ENCODE data around the gene ENTPD6. TPM values are rescaled to one million over a fixed set of nuclear protein-coding genes. Genes with fewer than 3 reads are reported as not detected.

The ENTPD6 gene
- total RNA-seq, 1 donor from 2014 or later: 106 TPM

DNA sequence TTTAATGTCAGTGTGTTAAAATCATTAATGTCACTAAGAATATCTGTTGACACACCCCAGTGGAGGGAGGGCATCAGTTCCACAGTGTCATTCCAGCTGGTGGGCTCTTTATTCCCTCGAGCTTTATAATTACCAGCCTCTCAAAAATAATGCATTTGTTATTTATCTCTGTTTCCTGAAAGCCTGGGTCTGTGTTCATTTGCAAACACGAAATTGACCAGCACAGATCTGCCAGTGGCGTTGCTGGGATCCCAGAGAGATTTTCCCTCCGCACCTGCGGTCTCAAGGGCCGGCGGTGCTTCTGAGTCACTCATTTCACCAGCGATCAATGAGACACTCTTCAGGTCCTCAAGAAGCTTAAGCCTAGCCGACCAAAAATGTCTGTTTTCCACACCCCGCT, 46.7 kb downstream of the ENTPD6 start:
- no peak for DNase-seq
- intact Hi-C loops (cut with micrococcal nuclease): no loop called here
- Histone ChIP-seq H3K36me3 (no peaks in the 10 kb centered on the region), H3K27me3 (ENCODE audit: low read depth) (no peaks in the 10 kb centered on the region), H3K9me3 (replicated peaks) (peaks cover 5% of the 10 kb centered on the region), H3K4me3 (no peak overlapping the region), H3K27ac (replicated peaks) (no peak overlapping the region), H3K4me1 (peaks cover 26% of the 10 kb centered on the region)
- TF ChIP-seq CTCF (IDR thresholded peaks at IDR 0.05; ENCODE audit: borderline replicate concordance): no peak

DNA sequence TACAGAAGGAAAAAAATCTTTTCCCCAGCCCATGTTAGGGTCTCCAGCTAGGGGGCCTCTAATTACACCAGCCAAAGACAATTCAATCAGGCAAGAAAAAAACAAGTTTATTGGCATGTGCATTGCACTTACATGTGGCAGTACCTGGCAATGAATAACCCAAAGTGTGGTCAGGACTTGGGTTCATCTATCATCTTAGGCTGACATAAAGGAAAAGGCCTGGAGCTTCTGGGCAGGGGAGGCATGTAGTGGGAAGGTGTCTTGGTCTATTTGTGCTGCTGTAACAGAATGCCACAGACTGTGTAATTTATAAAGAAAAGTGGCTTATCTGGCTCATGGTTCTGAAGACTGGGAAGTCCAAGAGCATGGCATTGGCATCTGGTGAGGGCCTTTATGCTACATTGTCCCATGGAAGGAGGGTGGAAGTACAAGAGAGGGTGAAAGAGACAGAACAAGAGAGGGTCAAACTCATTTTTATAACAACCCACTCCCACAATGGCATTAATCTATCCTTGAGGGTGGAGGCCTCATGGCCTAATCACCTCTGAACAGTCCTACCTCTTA, 48.0 kb downstream of the ENTPD6 start:
- Histone ChIP-seq H3K27ac (replicated peaks) (no peak overlapping the region), H3K4me3 (no peak overlapping the region), H3K27me3 (ENCODE audit: low read depth) (no peaks in the 10 kb centered on the region), H3K9me3 (replicated peaks) (peaks cover 5% of the 10 kb centered on the region), H3K4me1 (peaks cover 24% of the 10 kb centered on the region), H3K36me3 (no peaks in the 10 kb centered on the region)
- no peak for TF ChIP-seq CTCF (IDR thresholded peaks at IDR 0.05; ENCODE audit: borderline replicate concordance)
- intact Hi-C loops (cut with micrococcal nuclease): no loop called here
- no peak for DNase-seq

GRCh38 chr20:25244976-25245375, 49.5 kb downstream of the ENTPD6 start:
- TF ChIP-seq CTCF (IDR thresholded peaks at IDR 0.05; ENCODE audit: borderline replicate concordance): no peak
- peaks cover 5% of the 10 kb centered on the region for H3K9me3 ChIP-seq (replicated peaks)
- no peak overlapping the region for H3K27ac ChIP-seq (replicated peaks)
- no peaks in the 10 kb centered on the region for H3K36me3 ChIP-seq
- intact Hi-C loops (cut with micrococcal nuclease): no loop called here
- peaks cover 36% of the 10 kb centered on the region for H3K4me1 ChIP-seq
- H3K27me3 ChIP-seq (ENCODE audit: low read depth): no peaks in the 10 kb centered on the region
- H3K4me3 ChIP-seq: no peak overlapping the region
- no peak for DNase-seq

DNA sequence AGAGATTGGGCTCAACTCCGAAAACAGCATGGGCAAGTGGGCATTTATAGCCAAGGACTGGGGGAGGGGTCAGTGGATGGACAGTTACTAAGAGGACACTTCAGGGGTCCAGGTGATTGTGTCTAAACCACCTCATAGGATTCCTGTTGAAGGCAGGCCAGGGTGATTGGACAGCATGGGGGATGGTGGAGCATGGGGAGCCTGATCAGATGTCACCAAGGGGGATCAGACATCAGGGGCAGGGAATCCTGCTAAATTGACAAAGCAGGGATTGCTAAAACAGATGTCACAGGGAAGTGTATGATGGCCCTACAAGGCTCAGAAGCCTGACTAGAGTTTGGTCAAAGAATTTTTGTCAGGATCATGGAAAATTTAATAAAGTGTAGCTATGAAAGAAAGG, 49.9 kb downstream of the ENTPD6 start:
- H3K4me3 ChIP-seq: no peak overlapping the region
- intact Hi-C loops (cut with micrococcal nuclease): no loop called here

DNA sequence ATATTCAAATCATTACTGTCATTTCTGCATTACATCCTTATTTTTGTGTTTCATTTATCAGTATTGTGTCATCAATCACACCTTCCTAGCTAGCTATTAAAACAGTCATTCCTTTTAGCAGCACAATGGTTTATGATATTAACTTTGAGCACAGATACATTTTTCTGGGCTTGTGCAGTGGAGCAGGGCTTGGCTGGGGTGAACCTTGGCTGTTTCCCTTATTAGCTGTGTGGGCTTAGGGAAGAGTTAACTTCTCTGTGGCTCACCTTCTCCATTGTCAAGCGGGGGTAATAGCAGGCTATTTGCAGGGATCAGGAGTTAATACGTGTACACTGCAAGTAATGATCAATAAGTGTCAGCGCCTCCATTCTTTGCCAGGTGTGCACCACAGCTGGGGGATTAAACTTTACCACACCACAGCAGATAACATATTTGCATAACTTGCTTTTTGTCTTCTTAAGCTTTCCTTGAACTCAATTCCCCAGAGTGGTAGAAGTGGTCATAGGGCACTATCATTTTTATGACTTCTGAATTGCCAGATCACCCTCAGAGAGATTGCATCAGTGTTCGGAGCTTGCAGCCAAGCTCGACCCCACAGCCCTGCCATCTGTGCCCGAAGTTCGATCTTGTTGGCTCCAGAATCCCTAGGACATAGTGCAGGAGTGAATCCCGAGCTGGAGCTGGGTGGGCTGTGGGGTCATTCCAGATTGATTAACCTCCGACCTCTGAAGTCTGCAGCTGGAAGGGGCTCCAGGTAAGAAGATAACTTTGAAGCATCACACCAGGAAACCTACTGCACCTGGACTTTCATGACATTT, 50.9 kb downstream of the ENTPD6 start:
- peak overlapping the region; percentile 97 for H3K4me3 ChIP-seq
- H3K4me1 ChIP-seq: peaks cover 51% of the 10 kb centered on the region
- H3K27ac ChIP-seq (replicated peaks): peak overlapping the region; percentile 97
- H3K9me3 ChIP-seq (replicated peaks): peaks cover 5% of the 10 kb centered on the region
- intact Hi-C loops (cut with micrococcal nuclease): no loop called here
- DNase-seq: no peak
- TF ChIP-seq CTCF (IDR thresholded peaks at IDR 0.05; ENCODE audit: borderline replicate concordance): no peak
- no peaks in the 10 kb centered on the region for H3K27me3 ChIP-seq (ENCODE audit: low read depth)
- no peaks in the 10 kb centered on the region for H3K36me3 ChIP-seq

More for the DNA sequence above, 49.9 kb downstream of the ENTPD6 start:
- TF ChIP-seq CTCF (IDR thresholded peaks at IDR 0.05; ENCODE audit: borderline replicate concordance): no peak
- DNase-seq: no peak
- H3K4me1 ChIP-seq: peaks cover 41% of the 10 kb centered on the region
- peaks cover 5% of the 10 kb centered on the region for H3K9me3 ChIP-seq (replicated peaks)
- H3K27ac ChIP-seq (replicated peaks): no peak overlapping the region
- H3K27me3 ChIP-seq (ENCODE audit: low read depth): no peaks in the 10 kb centered on the region
- no peaks in the 10 kb centered on the region for H3K36me3 ChIP-seq
